CD4-positive, alpha-beta T cell treated with Interleukin-12 subunit alpha and Interleukin-12 subunit beta, for 1 hour (primary cell): ENCODE data around the gene LRRC4.
A peak's percentile ranks its signal among the peaks of the same experiment; 100 is the strongest.

Source experiments
- DNase-seq: peaks from one replicate; pipeline ENCODE4 v3.0.0-alpha.2; 2020

Gene LRRC4

GRCh38 chr7:128059143-128059988 is 28.1 kb upstream of the LRRC4 start:
- peak; percentile 31 for DNase-seq

GRCh38 chr7:128057909-128058308 is 26.7 kb upstream of the LRRC4 start:
- no peak for DNase-seq

- DNase-seq: no peak
These were observed 25.7 kb upstream of the LRRC4 start for GRCh38 chr7:128056901-128057300.

- DNase-seq: no peak
These were observed 24.4 kb upstream of the LRRC4 start for GRCh38 chr7:128055637-128056036.

GRCh38 chr7:128054511-128054910 is 23.3 kb upstream of the LRRC4 start:
- no peak for DNase-seq

GRCh38 chr7:128053991-128054390 is 22.8 kb upstream of the LRRC4 start:
- no peak for DNase-seq

- peak; percentile 11 for DNase-seq
These were observed 21.8 kb upstream of the LRRC4 start for GRCh38 chr7:128053023-128053422.

GRCh38 chr7:128052404-128052803 is 21.2 kb upstream of the LRRC4 start:
- no peak for DNase-seq

GRCh38 chr7:128045766-128046165 is 14.5 kb upstream of the LRRC4 start:
- DNase-seq: no peak

- no peak for DNase-seq
These were observed 13.9 kb upstream of the LRRC4 start for GRCh38 chr7:128045158-128045557.

- no peak for DNase-seq
These were observed 12.8 kb upstream of the LRRC4 start for GRCh38 chr7:128044064-128044463.

- DNase-seq: no peak
These were observed 10.8 kb upstream of the LRRC4 start for GRCh38 chr7:128042012-128042411.

GRCh38 chr7:128041203-128041602 is 10.0 kb upstream of the LRRC4 start:
- DNase-seq: no peak

- no peak for DNase-seq
These were observed 9.0 kb upstream of the LRRC4 start for GRCh38 chr7:128040205-128040604.

- DNase-seq: no peak
These were observed 8.3 kb upstream of the LRRC4 start for GRCh38 chr7:128039544-128039953.

- DNase-seq: no peak
These were observed 6.8 kb upstream of the LRRC4 start for GRCh38 chr7:128037880-128038619.

- DNase-seq: no peak
These were observed 5.8 kb upstream of the LRRC4 start for GRCh38 chr7:128037081-128037480.

- no peak for DNase-seq
These were observed 5.1 kb upstream of the LRRC4 start for GRCh38 chr7:128036226-128036940.

- no peak for DNase-seq
These were observed 4.5 kb upstream of the LRRC4 start for GRCh38 chr7:128035712-128036111.

- DNase-seq: no peak
These were observed 3.6 kb upstream of the LRRC4 start for GRCh38 chr7:128034825-128035224.

GRCh38 chr7:128033246-128033645 is 2.0 kb upstream of the LRRC4 start:
- no peak for DNase-seq

- no peak for DNase-seq
These were observed 1.5 kb upstream of the LRRC4 start for GRCh38 chr7:128032605-128033235.
